H9 (cell line): ENCODE measurements around the gene MARCHF9. TPM values are rescaled to one million over a fixed set of nuclear protein-coding genes. Genes with fewer than 3 reads are reported as not detected.

Source experiments
- DNase-seq: peaks from one replicate; pipeline ENCODE4 v3.0.0-alpha.2; 2017
- H2AFZ ChIP-seq: one replicate; pipeline ENCODE4 v1.6.1; 2013; ENCODE audit warnings: mild to moderate bottlenecking, low read length, control low read depth, moderate library complexity
- H2AK5ac ChIP-seq: 2 replicates; pipeline ENCODE4 v1.6.1; 2013; ENCODE audit warnings: low read length, control low read depth, mixed read lengths; ENCODE audit not compliant: insufficient read length
- H2BK120ac ChIP-seq: one replicate; pipeline ENCODE4 v1.6.1; 2013; ENCODE audit warnings: low read depth, mild to moderate bottlenecking, low read length, control low read depth, inconsistent platforms; ENCODE audit not compliant: poor library complexity, severe bottlenecking
- H2BK12ac ChIP-seq: 2 replicates; pipeline ENCODE4 v1.6.1; 2013; ENCODE audit warnings: low read length, control low read depth, mixed read lengths, low read depth; ENCODE audit not compliant: insufficient read length
- H2BK15ac ChIP-seq: 2 replicates; pipeline ENCODE4 v1.6.1; 2013; ENCODE audit warnings: low read depth, low read length, control low read depth
- H2BK20ac ChIP-seq: one replicate; pipeline ENCODE4 v1.6.1; 2013; ENCODE audit warnings: low read depth, mild to moderate bottlenecking, low read length, control low read depth, inconsistent platforms; ENCODE audit not compliant: poor library complexity, severe bottlenecking
- H2BK5ac ChIP-seq: 2 replicates; pipeline ENCODE4 v1.6.1; 2013; ENCODE audit warnings: low read length, control low read depth, mixed read lengths; ENCODE audit not compliant: insufficient read length
- H3K14ac ChIP-seq: 2 replicates; pipeline ENCODE4 v1.6.1; 2013; ENCODE audit warnings: low read length, control low read depth; ENCODE audit not compliant: insufficient read depth
- H3K18ac ChIP-seq: 2 replicates; pipeline ENCODE4 v1.6.1; 2013; ENCODE audit warnings: low read depth, mild to moderate bottlenecking, mixed read lengths, low read length, control low read depth; ENCODE audit not compliant: insufficient read length
- H3K23ac ChIP-seq: 2 replicates; pipeline ENCODE4 v1.6.1; 2013; ENCODE audit warnings: low read length, control low read depth, mixed read lengths, low read depth; ENCODE audit not compliant: insufficient read length
- H3K23me2 ChIP-seq: 2 replicates; pipeline ENCODE4 v1.6.1; 2013; ENCODE audit warnings: low read depth, mild to moderate bottlenecking, mixed read lengths, low read length, control low read depth; ENCODE audit not compliant: insufficient read length, poor library complexity, severe bottlenecking
- H3K27ac ChIP-seq: 2 replicates; pipeline ENCODE4 v1.5.1; 2013; ENCODE audit warnings: low read length, control low read depth, mixed read lengths, low read depth; ENCODE audit not compliant: insufficient read length
- H3K27me3 ChIP-seq: 2 replicates; pipeline ENCODE4 v1.6.1; 2013; ENCODE audit warnings: low read length, control low read depth, inconsistent platforms; ENCODE audit not compliant: insufficient read depth
- H3K4ac ChIP-seq: 2 replicates; pipeline ENCODE4 v1.6.1; 2013; ENCODE audit warnings: low read depth, mild to moderate bottlenecking, control low read depth, inconsistent platforms, low read length, moderate library complexity
- H3K4me1 ChIP-seq: 2 replicates; pipeline ENCODE4 v1.6.1; 2013; ENCODE audit warnings: low read length, control low read depth, inconsistent platforms; ENCODE audit not compliant: insufficient read depth
- H3K4me2 ChIP-seq: 2 replicates; pipeline ENCODE4 v1.6.1; 2013; ENCODE audit warnings: low read length, control low read depth, mixed read lengths; ENCODE audit not compliant: insufficient read length, insufficient read depth
- H3K56ac ChIP-seq: 2 replicates; pipeline ENCODE4 v1.6.1; 2013; ENCODE audit warnings: low read depth, mild to moderate bottlenecking, mixed read lengths, low read length, control low read depth; ENCODE audit not compliant: insufficient read length
- H3K79me1 ChIP-seq: 2 replicates; pipeline ENCODE4 v1.6.1; 2013; ENCODE audit warnings: low read depth, mild to moderate bottlenecking, moderate library complexity, low read length, control low read depth, inconsistent platforms; ENCODE audit not compliant: insufficient read depth, poor library complexity, severe bottlenecking
- H3K79me2 ChIP-seq: 2 replicates; pipeline ENCODE4 v1.6.1; 2013; ENCODE audit warnings: low read length, control low read depth, inconsistent platforms; ENCODE audit not compliant: insufficient read depth
- H3K9ac ChIP-seq: 2 replicates; pipeline ENCODE4 v1.6.1; 2013; ENCODE audit warnings: low read length, control low read depth, mixed read lengths; ENCODE audit not compliant: insufficient read length; ENCODE audit errors: extremely low read depth
- H3K9me3 ChIP-seq: one replicate; pipeline ENCODE4 v1.6.1; 2013; ENCODE audit warnings: low read depth, low read length, inconsistent platforms; ENCODE audit not compliant: control insufficient read depth
- H3T11ph ChIP-seq: one replicate; pipeline ENCODE4 v1.6.1; 2013; ENCODE audit warnings: mild to moderate bottlenecking, low read length, control low read depth, inconsistent platforms
- H4K20me1 ChIP-seq: one replicate; pipeline ENCODE4 v1.6.1; 2013; ENCODE audit not compliant: control insufficient read depth, insufficient read length, insufficient read depth
- H4K5ac ChIP-seq: 2 replicates; pipeline ENCODE4 v1.6.1; 2013; ENCODE audit warnings: low read depth, mild to moderate bottlenecking, mixed read lengths, low read length, control low read depth; ENCODE audit not compliant: insufficient read length
- H4K8ac ChIP-seq: replicated peaks from 2 replicates; pipeline ENCODE4 v1.6.1; 2013; ENCODE audit warnings: low read length, control low read depth, mixed read lengths, low read depth; ENCODE audit not compliant: insufficient read length
- H4K91ac ChIP-seq: 2 replicates; pipeline ENCODE4 v1.6.1; 2013; ENCODE audit warnings: low read depth, mild to moderate bottlenecking, moderate library complexity, mixed read lengths, low read length, control low read depth; ENCODE audit not compliant: insufficient read length
- H3K27ac Mint-ChIP-seq, 3 experiments: 2 replicates in 2 of 3; 3 replicates in 1 of 3; pipeline ENCODE4 v1.8.0; 2020 to 2021; ENCODE audit warnings: mixed read lengths in 3 of 3, mild to moderate bottlenecking in 1 of 3, moderate library complexity in 1 of 3
- H3K27me3 Mint-ChIP-seq: 2 replicates; pipeline ENCODE4 v1.8.0; 2021; ENCODE audit warnings: low read depth, mild to moderate bottlenecking, moderate library complexity, mixed read lengths
- H3K36me3 Mint-ChIP-seq, 3 experiments: 2 replicates in 2 of 3; 3 replicates in 1 of 3; pipeline ENCODE4 v1.8.0; 2020 to 2021; ENCODE audit warnings: low read depth in 3 of 3, mixed read lengths in 3 of 3; ENCODE audit not compliant: insufficient read depth in 1 of 3
- H3K4me1 Mint-ChIP-seq, 2 experiments: 2 replicates each; pipeline ENCODE4 v1.8.0; 2020; ENCODE audit warnings: mixed read lengths in 2 of 2
- H3K4me3 Mint-ChIP-seq, 2 experiments: 2 replicates in 1 of 2; 3 replicates in 1 of 2; pipeline ENCODE4 v1.8.0; 2020 to 2021; ENCODE audit warnings: mild to moderate bottlenecking in 2 of 2, mixed read lengths in 2 of 2, moderate library complexity in 1 of 2
- H3K9me3 Mint-ChIP-seq, 2 experiments: 2 replicates in 1 of 2; 3 replicates in 1 of 2; pipeline ENCODE4 v1.8.0; 2020; ENCODE audit warnings: mild to moderate bottlenecking in 2 of 2, mixed read lengths in 2 of 2, moderate library complexity in 1 of 2
- WGBS: extraction: QIAGEN DNeasy Blood & Tissue Kit; methylation state at CpG from one replicate; pipeline ENCODE4 v1.1.7; 2013; ENCODE audit warnings: missing lambda C conversion rate, low lambda C conversion rate, mixed read lengths; ENCODE audit not compliant: insufficient read length; ENCODE audit errors: extremely low coverage; 5-methylcytosine and 5-hydroxymethylcytosine counted together
- total RNA-seq: library from RNA; stranded (reverse); gene quantifications from 2 replicates; pipeline ENCODE4 v1.2.1, GENCODE V29; 2021
- TF ChIP-seq, protein P1 (sequence below): fragments of 200-600 bp; sonication (generic); conservative IDR thresholded peaks from 3 replicates; pipeline ENCODE4 v1.8.0; 2021; ENCODE audit warnings: antibody characterized with exemption, mild to moderate bottlenecking

Gene MARCHF9
- total RNA-seq, 1 experiment from 2014 or later, result 20.5 TPM

DNA sequence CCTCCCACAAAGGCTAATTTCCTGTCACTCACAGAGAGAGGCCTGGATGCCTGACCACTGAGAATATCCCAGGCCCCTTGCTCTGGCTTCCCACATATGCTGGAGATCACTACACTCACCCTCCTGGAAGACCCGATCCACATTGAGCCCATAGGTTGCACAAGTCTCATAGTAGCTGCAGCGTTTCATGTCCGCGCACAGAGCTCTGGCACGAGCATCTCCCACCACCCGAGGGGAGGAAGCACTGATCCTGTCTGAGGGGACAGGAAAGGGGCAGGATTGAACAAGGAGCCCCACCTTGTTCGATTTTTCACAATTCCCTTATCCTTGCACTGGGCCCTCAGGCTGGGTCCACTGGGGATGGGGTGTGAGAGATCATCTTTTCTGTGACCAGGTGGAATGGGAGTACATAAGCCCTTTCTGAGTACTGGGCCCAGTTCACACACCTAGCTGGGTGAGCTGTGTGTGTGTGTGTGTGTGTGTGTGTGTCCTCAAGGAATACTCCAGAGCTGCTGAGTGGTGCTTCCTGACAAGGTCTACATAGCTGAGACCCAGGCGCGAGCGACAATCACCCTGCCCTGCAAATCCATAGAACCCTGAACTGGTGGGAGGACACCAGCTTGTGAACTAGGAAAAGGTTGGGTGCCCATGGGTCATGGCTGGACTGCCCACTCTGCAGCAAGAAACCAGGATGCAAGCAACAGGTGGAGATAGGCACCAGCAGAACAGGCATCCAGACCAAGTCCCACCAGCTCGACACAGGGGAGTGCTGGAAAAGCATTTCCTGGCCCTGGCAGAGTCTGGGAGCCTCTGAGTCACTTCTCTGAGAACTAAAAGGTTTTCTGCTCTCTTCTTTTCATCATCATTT, 21.9 kb upstream of the MARCHF9 start:
- Histone ChIP-seq H3K4me1 (no peaks in the 10 kb centered on the region), H3K79me2 (no peaks in the 10 kb centered on the region), H3K9me3 (no peaks in the 10 kb centered on the region), H2BK5ac (no peak overlapping the region), H4K5ac (no peak overlapping the region), H2BK20ac (no peak overlapping the region), H3K4ac (no peak overlapping the region), H3K23me2 (peaks cover 12% of the 10 kb centered on the region), H4K91ac (no peak overlapping the region), H3K56ac (no peak overlapping the region), H4K8ac (no peak overlapping the region), H3K27me3 (peaks cover 41% of the 10 kb centered on the region), H4K20me1 (peaks cover 2% of the 10 kb centered on the region), H2BK120ac (no peak overlapping the region), H3K14ac (no peak overlapping the region), H2BK15ac (no peak overlapping the region), H3K9ac (no peak overlapping the region), H3K18ac (no peak overlapping the region), H3K79me1 (no peaks in the 10 kb centered on the region), H3K27ac (no peak overlapping the region), H3K4me2 (no peak overlapping the region), H2BK12ac (no peak overlapping the region), H2AFZ (no peak overlapping the region), H3K23ac (no peak overlapping the region), H2AK5ac (no peak overlapping the region), H3T11ph (no peak overlapping the region)
- DNase-seq, result no peak
- no peaks in the 10 kb centered on the region; a peak in 1 of 5 replicates for H3K9me3 Mint-ChIP-seq
- TF ChIP-seq, protein P1, sequence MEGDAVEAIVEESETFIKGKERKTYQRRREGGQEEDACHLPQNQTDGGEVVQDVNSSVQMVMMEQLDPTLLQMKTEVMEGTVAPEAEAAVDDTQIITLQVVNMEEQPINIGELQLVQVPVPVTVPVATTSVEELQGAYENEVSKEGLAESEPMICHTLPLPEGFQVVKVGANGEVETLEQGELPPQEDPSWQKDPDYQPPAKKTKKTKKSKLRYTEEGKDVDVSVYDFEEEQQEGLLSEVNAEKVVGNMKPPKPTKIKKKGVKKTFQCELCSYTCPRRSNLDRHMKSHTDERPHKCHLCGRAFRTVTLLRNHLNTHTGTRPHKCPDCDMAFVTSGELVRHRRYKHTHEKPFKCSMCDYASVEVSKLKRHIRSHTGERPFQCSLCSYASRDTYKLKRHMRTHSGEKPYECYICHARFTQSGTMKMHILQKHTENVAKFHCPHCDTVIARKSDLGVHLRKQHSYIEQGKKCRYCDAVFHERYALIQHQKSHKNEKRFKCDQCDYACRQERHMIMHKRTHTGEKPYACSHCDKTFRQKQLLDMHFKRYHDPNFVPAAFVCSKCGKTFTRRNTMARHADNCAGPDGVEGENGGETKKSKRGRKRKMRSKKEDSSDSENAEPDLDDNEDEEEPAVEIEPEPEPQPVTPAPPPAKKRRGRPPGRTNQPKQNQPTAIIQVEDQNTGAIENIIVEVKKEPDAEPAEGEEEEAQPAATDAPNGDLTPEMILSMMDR, result no peak
- no CpG with 5 or more reads among the region's 11 CpGs for WGBS
- H3K4me1 Mint-ChIP-seq, result peaks cover 12 to 24% of the 10 kb centered on the region in 2 experiments
- peaks cover 98% of the 10 kb centered on the region for H3K27me3 Mint-ChIP-seq
- H3K4me3 Mint-ChIP-seq, result peak overlapping the region in 1 of 2 experiments; percentile 33; a peak in 1 of 5 replicates
- no peaks in the 10 kb centered on the region for H3K36me3 Mint-ChIP-seq
- peak overlapping the region in 1 of 3 experiments; percentile 29; a peak in 1 of 7 replicates for H3K27ac Mint-ChIP-seq
